ENCODE measurements around the gene TOR4A. TPM values are rescaled to one million over a fixed set of nuclear protein-coding genes. Genes with fewer than 3 reads are reported as not detected.
"Not testable (repeated sequence)": the region's sequence is repeated elsewhere in the genome, so short reads cannot be mapped to it uniquely, and the experiment has no call there.

Gene TOR4A
- polyA plus RNA-seq, 4 donors = 3.6 to 10.0 (median 4.9) TPM

DNA sequence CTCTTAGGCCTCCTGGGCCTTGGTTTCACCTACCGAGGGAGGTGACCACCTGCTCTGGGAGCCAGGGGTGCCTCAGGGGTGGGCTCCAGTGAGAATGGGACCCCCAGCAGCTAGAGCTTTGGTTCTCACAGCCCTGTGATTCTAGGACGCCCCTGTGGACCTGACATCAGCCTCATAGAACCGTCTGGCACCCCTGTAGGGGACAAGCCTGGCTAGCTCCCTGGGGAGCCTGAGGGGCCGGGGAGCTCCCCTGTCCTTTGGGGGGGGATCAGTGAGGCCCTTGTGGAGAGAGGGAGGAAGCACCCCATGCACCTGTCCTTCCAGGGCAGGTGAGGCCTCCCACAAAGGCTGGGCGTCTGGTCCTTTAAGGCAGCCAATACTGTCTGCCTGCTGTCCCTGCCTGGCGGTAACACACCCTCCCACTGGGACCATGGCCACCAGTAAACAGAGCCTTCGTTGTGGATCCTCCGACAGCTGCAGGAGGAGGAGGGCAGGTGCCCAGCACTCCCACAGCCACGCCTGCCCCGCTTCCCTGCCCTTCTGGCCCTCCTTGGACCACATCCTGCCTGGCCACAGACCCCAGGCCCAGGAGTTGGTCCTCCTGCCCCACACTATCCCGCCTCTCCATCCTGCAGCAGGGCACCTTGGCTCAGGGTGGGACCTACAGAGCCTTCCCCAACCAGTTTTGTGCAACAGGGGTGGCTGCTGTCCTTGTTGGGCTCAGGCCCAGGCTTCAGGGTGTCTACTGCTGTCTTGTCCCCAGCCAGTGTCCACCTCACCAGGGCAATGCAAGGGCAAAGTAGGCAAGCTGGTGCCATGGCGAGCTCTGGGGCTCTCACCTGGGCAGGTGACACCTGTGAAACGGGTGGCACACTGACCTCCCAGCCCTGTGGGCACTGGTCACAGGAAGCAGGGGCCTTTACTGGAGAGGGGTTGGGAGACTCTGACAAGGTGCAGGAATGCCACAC lies 39.5 kb upstream of the TOR4A start:
- no peak for DNase-seq (ENCODE audit: low read depth in 4 of 4, low spot score in 3 of 4)

DNA sequence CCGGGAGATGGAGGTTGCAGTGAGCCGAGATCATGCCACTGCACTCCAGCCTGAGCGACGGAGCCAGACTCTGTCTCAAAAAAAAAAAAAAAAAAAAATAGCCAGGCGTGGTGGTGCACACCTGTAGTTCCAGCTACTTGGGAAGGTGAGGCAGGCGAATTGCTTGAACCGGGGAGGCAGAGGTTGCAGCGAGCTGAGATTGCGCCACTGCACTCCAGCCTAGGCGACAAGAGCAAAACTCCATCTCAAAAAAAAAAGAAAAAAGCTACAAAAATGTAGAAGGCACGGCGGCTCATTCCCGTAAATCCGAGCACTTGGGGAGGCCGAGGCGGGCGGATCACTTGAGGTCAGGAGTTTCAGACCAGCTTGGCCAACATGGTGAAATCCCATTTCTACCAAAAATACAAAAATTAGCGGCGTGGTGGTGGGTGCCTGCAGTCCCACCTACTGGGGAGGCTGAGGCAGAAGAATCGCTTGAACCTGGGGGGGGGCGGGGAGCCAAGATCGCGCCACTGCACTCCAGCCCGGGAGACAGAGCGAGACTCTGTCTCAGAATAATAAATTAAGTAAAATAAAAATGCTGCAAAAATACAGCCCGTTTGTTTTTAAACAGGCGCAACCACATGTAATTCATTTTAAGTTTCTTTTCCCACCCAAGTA lies 37.9 kb upstream of the TOR4A start:
- not testable (repeated sequence) for DNase-seq (ENCODE audit: low read depth in 4 of 4, low spot score in 3 of 4)

DNA sequence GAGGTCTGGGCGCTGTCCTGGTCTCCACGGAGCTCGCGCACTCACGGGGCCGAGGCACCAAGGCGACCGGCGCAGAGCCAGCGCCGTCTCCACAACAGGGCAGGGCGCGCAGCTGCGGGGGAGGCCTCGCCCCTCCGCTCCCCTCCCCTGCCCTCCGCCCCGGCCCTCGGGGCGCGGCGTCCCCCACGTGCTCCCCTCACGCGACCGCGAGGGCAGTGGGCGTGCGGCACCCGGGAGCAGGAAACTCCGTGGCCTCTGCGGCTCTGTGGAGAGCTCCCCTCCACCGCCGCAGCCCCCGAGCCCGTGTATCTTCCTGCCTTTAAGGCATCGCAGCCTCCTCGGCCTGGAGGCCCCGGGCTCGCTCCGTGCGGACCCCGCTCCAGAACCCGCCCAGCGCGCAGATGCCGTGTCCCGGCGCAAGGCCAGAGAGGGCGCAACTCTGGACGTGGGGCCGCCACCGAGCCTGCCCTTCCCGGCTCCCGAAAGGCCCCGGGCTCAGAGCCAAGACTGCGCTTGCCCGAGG lies 37.1 kb upstream of the TOR4A start:
- DNase-seq (ENCODE audit: low read depth in 4 of 4, low spot score in 3 of 4) = peak in 2 of 4 donors; percentile 49 to 53

DNA sequence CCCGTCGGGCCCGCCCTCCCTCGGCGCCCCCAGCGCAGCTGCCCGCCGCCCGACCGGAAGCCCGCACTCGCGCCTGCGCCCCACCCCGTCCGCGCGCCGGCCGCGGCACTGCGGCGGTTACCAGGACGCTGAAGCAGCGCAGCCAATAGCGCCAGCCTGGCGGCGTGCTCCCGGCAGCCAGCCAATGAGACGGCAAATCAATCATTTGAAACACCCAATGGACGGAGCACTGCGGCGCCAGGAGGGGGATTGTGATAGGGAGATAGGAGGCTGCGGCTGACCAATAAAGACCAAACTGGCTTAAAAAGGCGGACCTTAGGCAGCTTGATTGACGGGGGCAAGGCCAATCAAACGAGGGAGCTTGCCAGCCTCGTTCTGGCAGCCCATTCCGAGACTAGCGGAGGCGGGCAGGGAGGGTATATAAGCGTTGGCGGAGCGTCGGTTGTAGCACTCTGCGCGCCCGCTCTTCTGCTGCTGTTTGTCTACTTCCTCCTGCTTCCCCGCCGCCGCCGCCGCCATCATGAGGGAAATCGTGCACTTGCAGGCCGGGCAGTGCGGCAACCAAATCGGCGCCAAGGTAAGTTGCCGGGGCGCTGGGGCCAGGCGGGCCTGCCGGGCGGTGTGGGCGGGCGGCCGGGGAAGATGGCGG lies 36.6 kb upstream of the TOR4A start, which contains the start of gene TUBB4B:
Gene TUBB4B (plus strand): TSS at position 447 of the 649 bp plus-strand sequence. CDS start 74 bp downstream, at position 521.
- DNase-seq (ENCODE audit: low read depth in 4 of 4, low spot score in 3 of 4) = peak; percentile 97 to 100 (median 99)

DNA sequence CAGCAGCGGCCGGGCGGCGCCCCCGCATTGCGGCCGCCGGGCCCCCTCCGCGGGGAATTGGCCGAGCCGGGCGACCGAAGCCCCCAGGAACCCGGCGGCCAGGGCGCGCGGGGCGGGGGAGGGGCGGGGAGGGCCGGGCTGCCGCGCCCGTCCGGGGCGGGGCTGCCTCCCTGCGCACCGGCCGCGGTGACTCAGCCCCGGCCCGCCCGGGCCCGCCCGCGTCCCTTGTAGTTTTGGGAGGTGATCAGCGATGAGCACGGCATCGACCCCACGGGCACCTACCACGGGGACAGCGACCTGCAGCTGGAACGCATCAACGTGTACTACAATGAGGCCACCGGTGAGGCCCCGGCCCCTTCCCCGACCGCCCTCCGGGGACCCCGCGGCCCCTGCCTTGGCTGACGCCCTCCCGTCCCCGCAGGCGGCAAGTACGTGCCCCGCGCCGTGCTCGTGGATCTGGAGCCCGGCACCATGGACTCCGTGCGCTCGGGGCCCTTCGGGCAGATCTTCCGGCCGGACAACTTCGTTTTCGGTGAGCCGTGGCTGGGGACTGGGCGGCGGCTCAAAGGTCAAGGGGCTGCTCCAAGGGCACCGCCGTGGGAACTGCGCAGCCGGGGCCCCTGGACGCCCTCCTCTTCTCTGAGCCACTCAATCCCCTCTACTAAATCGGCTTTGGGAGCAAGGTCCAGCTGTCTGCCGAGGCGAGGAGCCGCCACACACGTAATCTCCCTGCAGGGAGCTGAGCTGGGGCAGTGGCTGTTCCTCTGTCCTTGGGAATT lies 35.8 kb upstream of the TOR4A start:
- no peak for DNase-seq (ENCODE audit: low read depth in 4 of 4, low spot score in 3 of 4)

DNA sequence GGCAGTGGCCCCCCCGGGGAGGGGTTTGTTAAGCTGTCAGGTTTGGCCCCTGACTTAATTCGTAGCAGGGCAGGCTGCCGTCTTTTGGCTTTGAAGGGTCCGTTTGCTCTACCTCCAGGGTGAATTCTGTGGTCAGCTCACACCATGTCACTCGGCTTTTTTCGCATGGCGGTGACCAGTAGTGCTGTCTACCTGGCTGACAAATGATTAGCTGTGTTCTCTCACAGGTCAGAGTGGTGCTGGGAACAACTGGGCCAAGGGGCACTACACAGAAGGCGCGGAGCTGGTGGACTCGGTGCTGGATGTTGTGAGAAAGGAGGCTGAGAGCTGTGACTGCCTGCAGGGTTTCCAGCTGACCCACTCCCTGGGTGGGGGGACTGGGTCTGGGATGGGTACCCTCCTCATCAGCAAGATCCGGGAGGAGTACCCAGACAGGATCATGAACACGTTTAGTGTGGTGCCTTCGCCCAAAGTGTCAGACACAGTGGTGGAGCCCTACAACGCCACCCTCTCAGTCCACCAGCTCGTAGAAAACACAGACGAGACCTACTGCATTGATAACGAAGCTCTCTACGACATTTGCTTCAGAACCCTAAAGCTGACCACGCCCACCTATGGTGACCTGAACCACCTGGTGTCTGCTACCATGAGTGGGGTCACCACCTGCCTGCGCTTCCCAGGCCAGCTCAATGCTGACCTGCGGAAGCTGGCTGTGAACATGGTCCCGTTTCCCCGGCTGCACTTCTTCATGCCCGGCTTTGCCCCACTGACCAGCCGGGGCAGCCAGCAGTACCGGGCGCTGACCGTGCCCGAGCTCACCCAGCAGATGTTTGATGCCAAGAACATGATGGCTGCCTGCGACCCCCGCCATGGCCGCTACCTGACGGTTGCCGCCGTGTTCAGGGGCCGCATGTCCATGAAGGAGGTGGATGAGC lies 35.0 kb upstream of the TOR4A start:
- DNase-seq (ENCODE audit: low read depth in 4 of 4, low spot score in 3 of 4) = no peak

DNA sequence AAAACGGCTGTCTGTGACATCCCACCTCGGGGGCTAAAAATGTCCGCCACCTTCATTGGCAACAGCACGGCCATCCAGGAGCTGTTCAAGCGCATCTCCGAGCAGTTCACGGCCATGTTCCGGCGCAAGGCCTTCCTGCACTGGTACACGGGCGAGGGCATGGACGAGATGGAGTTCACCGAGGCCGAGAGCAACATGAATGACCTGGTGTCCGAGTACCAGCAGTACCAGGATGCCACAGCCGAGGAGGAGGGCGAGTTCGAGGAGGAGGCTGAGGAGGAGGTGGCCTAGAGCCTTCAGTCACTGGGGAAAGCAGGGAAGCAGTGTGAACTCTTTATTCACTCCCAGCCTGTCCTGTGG lies 34.3 kb upstream of the TOR4A start:
- not testable (repeated sequence) for DNase-seq (ENCODE audit: low read depth in 4 of 4, low spot score in 3 of 4)

DNA sequence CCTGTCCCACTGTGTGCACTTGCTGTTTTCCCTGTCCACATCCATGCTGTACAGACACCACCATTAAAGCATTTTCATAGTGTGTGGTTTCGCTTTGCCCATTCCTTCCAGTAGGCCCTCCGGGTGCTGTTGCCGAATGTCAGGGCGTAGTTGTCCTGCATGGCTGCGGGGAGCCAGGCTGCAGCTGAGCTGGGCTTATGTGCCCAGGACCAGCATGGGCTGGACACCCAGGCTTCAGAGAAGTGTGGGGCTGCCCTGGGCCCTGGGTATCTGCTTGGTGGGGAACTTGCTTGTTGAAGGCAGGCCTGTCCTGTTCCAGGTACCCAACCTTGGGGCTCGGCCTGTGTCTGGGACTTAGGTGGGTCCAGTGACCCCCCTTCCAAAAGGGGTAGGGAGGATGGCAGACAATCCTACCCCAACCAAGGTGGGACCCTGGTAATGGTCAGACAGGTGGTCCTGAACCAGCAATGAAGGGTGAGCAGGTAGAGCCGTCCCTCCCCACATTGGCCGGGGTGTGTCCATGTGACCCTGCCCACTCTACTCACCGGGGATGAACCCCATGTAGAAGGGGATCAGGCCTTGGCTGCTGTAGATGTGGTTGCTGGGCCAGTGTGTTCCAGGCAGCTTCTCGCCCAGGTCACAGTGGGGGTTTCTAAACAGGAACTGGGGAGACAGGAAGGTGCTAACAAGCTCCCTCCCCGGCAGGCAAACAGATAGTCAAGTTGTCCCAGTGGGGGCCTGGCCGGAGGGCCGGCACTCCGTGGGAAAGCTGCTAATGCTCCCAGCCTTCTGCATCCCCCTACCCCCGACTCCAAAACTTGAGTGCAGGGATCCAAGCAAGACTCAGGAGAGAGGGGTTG lies 33.7 kb upstream of the TOR4A start:
- no peak for DNase-seq (ENCODE audit: low read depth in 4 of 4, low spot score in 3 of 4)

DNA sequence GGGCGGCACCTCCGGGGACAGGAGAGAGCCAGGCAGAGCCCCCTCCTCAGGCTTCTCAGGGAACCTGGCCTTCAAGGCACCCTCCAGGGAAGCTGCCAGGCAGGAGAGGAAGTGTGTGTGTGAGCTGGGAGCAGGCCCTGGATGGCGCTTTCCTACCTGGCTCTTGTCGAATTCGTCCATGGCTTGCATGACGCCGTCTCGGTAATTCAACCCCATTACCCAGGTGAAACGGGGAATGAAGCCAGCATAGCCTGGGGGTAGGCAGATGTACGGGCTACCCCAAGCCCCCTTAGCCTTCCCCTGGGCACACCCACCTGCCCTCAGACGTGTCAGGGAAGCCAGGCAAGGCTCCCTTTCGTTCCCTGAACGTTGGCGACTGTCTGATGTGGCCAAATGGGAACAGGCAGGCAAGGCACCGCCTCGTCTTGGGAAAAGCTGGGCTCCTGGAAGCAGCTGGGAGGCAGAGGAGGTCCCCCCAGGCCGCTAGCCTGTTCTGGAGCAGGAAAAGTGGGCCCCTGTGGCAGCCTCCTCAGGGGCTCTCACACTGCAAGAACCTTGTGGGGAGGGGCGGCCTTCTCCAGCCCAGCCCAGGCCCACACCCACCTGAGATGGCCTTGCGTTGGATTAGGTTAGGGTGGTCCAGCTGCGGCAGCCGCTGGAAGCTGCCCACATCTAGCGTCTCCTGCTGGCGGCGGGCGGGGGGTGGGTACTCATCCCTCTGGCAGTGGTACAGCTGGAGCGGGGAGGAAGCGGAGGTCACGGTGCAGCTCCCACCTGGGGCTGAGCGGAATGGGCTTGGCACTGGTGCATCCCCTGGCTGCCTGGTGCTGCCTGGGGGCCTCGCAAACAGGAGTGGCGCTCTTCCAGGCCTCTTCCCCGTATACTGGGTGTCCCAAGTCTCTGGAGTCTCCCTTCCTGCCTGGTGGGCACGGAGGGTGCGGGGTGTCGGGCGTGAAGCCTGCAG lies 32.8 kb upstream of the TOR4A start:
- DNase-seq (ENCODE audit: low read depth in 4 of 4, low spot score in 3 of 4) = no peak

DNA sequence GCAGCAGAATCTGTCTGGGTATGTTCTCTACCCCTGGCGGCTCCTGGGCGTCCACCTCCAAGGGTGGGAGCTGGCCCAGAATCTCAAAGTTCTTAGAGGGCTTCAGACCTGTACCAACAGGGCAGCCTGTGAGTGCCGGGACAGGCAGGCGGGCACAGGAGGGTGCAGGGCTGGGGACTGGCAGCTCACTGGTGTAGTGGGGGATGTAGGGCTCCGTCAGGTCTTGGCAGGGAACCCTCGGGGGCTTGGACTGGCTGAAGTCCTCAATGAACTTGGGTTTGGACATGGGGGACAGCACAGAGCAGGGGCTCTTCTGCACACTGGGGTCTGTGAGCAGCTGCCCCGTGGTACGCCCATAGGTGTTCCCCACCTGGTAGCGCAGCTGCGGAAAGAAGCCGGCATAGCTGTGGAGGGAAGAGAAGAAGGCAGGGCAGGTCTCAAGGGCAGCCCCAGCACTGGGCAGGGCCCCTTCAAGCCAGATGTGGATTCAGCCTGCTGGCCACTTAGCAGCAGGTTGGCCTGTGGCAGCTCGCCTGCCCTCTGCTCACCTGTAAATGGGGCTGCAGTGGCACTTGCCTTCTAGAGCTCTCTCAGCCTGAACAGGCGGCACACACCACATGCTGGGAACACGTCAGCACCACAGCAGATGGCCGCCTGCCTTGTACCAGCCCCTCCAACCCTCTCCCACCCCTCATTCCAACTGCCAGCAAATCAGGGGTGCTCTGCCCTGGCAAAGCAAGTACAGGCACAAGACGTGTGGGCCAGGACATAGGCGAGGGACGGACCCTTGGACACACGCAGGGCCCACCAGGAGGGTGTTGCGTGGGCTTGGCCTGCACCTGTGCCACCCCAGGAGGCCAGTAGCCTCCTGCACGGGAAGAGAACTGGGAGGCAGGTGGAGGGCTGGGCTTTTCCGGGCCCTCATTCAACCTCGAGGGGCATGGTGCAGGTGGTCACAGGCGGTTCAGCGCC lies 31.8 kb upstream of the TOR4A start:
- DNase-seq (ENCODE audit: low read depth in 4 of 4, low spot score in 3 of 4) = no peak

DNA sequence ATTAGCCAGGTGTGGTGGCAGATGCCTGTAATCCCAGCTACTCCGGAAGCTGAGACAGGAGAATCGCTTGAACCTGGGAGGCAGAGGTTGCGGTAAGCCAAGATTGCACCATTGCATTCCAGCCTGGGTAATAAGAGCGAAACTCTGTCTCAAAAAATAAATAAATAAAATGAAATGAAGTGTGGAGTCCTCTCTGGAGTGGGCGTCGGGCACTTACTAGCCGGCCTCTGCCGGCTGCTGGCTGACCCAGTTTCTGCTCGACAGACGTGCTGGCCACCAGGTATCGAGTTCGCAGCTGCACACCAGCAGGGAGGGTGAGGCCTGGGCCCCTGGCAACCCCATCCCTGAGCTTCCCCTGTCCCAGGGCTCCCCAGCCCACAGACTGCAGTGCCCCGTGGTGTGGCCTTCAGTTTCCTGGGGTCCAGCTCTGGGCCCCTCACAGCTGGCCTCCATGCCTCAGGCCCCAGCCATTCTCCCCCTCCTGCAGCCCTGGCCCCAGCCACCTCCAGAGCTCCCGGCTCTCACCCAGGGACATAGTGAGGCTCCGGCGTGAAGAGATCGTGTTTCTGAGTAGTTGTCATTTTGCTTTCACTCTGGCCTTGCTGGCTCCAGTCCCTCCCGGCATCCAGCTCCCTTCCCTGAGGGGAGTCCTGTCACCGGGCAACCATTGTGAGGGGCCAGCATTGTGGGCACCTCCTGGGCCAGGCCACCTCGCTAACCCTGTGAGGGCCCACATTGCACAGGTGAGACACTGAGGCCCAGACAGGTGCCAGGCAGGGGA lies 30.2 kb upstream of the TOR4A start:
- DNase-seq (ENCODE audit: low read depth in 4 of 4, low spot score in 3 of 4) = no peak

DNA sequence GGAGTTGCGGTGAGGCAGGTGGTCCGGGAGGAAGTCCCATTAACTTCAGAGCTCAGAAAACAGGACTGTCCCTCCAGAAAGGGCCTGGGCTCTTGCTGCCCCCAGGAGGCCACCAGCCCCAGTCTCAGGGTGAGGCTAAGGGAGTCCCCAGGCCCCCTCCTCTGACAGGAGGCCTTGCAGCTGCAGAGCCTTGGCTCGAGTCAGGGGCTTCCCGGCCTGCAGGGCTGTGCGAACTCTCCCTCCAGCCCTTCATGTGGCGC lies 29.7 kb upstream of the TOR4A start:
- DNase-seq (ENCODE audit: low read depth in 4 of 4, low spot score in 3 of 4) = no peak

DNA sequence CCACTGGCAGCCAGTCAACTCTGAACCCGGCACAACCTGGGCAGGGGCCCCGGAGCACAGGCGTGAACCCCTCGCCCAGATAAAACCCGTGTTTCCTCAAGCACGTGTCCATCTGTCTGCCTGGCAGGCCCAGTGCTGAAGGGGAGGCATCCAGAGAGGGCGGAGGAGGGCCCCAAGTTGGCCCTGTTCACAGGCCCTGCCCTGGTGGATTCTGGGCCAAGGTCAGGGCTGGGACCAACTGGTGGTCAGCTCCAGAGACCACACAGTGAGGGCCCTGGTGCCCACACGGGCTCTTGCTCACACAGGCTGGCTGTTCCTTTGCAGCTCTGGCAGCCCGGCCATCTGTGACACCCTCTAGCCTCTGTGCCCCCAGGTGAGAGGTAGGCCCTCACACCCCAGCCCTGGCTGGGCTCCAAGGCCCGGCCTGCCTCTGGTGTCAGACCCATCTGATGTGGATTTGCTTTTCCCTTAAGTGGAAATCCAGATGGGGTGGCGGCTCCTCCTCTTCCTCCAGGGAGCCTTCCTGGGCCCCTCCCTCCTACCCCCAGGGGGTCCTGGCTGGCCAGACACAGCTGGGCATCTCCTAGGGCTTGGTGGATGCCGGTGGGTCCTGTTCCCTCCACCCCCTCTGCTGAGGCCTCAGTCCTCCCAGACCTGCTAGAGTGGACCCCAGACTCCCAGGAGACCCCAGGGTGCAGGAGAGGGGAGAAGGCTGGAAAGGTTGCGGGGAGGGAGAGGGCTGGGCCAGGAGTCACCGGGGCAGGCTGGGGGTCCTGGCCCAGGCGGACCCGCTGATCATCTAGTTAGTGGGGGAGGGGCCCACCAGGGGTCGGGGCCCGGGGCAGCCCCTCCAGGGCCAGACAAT lies 27.0 kb upstream of the TOR4A start:
- DNase-seq (ENCODE audit: low read depth in 4 of 4, low spot score in 3 of 4) = no peak

DNA sequence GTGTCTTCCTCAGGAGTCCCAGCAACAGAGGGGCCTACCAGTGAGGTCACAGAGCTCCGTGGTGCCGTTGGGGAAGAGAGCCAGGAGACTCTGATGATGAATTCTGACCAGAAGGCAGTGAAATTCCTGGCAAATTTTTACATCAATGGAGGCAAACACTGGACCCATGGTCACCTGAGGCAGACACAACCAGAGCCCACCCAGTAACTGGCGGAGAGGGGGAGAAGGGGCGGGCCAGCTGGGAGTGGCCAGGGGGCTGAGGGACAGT lies 26.4 kb upstream of the TOR4A start, which contains the start of gene STPG3:
Gene STPG3 (plus strand): TSS at position 93 of the 268 bp plus-strand sequence. CDS start 1 bp downstream, at position 94.
- no peak for DNase-seq (ENCODE audit: low read depth in 4 of 4, low spot score in 3 of 4)
